H9 (cell line): ENCODE results near the gene AATF. TPM values are rescaled to one million over a fixed set of nuclear protein-coding genes. Genes with fewer than 3 reads are reported as not detected.

Source experiments
- DNase-seq: peaks from one replicate; pipeline ENCODE4 v3.0.0-alpha.2; 2017
- H2AFZ ChIP-seq: one replicate; pipeline ENCODE4 v1.6.1; 2013; ENCODE audit warnings: mild to moderate bottlenecking, low read length, control low read depth, moderate library complexity
- H2AK5ac ChIP-seq: 2 replicates; pipeline ENCODE4 v1.6.1; 2013; ENCODE audit warnings: low read length, control low read depth, mixed read lengths; ENCODE audit not compliant: insufficient read length
- H2BK120ac ChIP-seq: one replicate; pipeline ENCODE4 v1.6.1; 2013; ENCODE audit warnings: low read depth, mild to moderate bottlenecking, low read length, control low read depth, inconsistent platforms; ENCODE audit not compliant: poor library complexity, severe bottlenecking
- H2BK12ac ChIP-seq: 2 replicates; pipeline ENCODE4 v1.6.1; 2013; ENCODE audit warnings: low read length, control low read depth, mixed read lengths, low read depth; ENCODE audit not compliant: insufficient read length
- H2BK15ac ChIP-seq: 2 replicates; pipeline ENCODE4 v1.6.1; 2013; ENCODE audit warnings: low read depth, low read length, control low read depth
- H2BK20ac ChIP-seq: one replicate; pipeline ENCODE4 v1.6.1; 2013; ENCODE audit warnings: low read depth, mild to moderate bottlenecking, low read length, control low read depth, inconsistent platforms; ENCODE audit not compliant: poor library complexity, severe bottlenecking
- H2BK5ac ChIP-seq: 2 replicates; pipeline ENCODE4 v1.6.1; 2013; ENCODE audit warnings: low read length, control low read depth, mixed read lengths; ENCODE audit not compliant: insufficient read length
- H3K14ac ChIP-seq: 2 replicates; pipeline ENCODE4 v1.6.1; 2013; ENCODE audit warnings: low read length, control low read depth; ENCODE audit not compliant: insufficient read depth
- H3K18ac ChIP-seq: 2 replicates; pipeline ENCODE4 v1.6.1; 2013; ENCODE audit warnings: low read depth, mild to moderate bottlenecking, mixed read lengths, low read length, control low read depth; ENCODE audit not compliant: insufficient read length
- H3K23ac ChIP-seq: 2 replicates; pipeline ENCODE4 v1.6.1; 2013; ENCODE audit warnings: low read length, control low read depth, mixed read lengths, low read depth; ENCODE audit not compliant: insufficient read length
- H3K23me2 ChIP-seq: 2 replicates; pipeline ENCODE4 v1.6.1; 2013; ENCODE audit warnings: low read depth, mild to moderate bottlenecking, mixed read lengths, low read length, control low read depth; ENCODE audit not compliant: insufficient read length, poor library complexity, severe bottlenecking
- H3K27ac ChIP-seq: 2 replicates; pipeline ENCODE4 v1.5.1; 2013; ENCODE audit warnings: low read length, control low read depth, mixed read lengths, low read depth; ENCODE audit not compliant: insufficient read length
- H3K27me3 ChIP-seq: 2 replicates; pipeline ENCODE4 v1.6.1; 2013; ENCODE audit warnings: low read length, control low read depth, inconsistent platforms; ENCODE audit not compliant: insufficient read depth
- H3K4ac ChIP-seq: 2 replicates; pipeline ENCODE4 v1.6.1; 2013; ENCODE audit warnings: low read depth, mild to moderate bottlenecking, control low read depth, inconsistent platforms, low read length, moderate library complexity
- H3K4me1 ChIP-seq: 2 replicates; pipeline ENCODE4 v1.6.1; 2013; ENCODE audit warnings: low read length, control low read depth, inconsistent platforms; ENCODE audit not compliant: insufficient read depth
- H3K4me2 ChIP-seq: 2 replicates; pipeline ENCODE4 v1.6.1; 2013; ENCODE audit warnings: low read length, control low read depth, mixed read lengths; ENCODE audit not compliant: insufficient read length, insufficient read depth
- H3K56ac ChIP-seq: 2 replicates; pipeline ENCODE4 v1.6.1; 2013; ENCODE audit warnings: low read depth, mild to moderate bottlenecking, mixed read lengths, low read length, control low read depth; ENCODE audit not compliant: insufficient read length
- H3K79me1 ChIP-seq: 2 replicates; pipeline ENCODE4 v1.6.1; 2013; ENCODE audit warnings: low read depth, mild to moderate bottlenecking, moderate library complexity, low read length, control low read depth, inconsistent platforms; ENCODE audit not compliant: insufficient read depth, poor library complexity, severe bottlenecking
- H3K79me2 ChIP-seq: 2 replicates; pipeline ENCODE4 v1.6.1; 2013; ENCODE audit warnings: low read length, control low read depth, inconsistent platforms; ENCODE audit not compliant: insufficient read depth
- H3K9ac ChIP-seq: 2 replicates; pipeline ENCODE4 v1.6.1; 2013; ENCODE audit warnings: low read length, control low read depth, mixed read lengths; ENCODE audit not compliant: insufficient read length; ENCODE audit errors: extremely low read depth
- H3K9me3 ChIP-seq: one replicate; pipeline ENCODE4 v1.6.1; 2013; ENCODE audit warnings: low read depth, low read length, inconsistent platforms; ENCODE audit not compliant: control insufficient read depth
- H3T11ph ChIP-seq: one replicate; pipeline ENCODE4 v1.6.1; 2013; ENCODE audit warnings: mild to moderate bottlenecking, low read length, control low read depth, inconsistent platforms
- H4K20me1 ChIP-seq: one replicate; pipeline ENCODE4 v1.6.1; 2013; ENCODE audit not compliant: control insufficient read depth, insufficient read length, insufficient read depth
- H4K5ac ChIP-seq: 2 replicates; pipeline ENCODE4 v1.6.1; 2013; ENCODE audit warnings: low read depth, mild to moderate bottlenecking, mixed read lengths, low read length, control low read depth; ENCODE audit not compliant: insufficient read length
- H4K8ac ChIP-seq: replicated peaks from 2 replicates; pipeline ENCODE4 v1.6.1; 2013; ENCODE audit warnings: low read length, control low read depth, mixed read lengths, low read depth; ENCODE audit not compliant: insufficient read length
- H4K91ac ChIP-seq: 2 replicates; pipeline ENCODE4 v1.6.1; 2013; ENCODE audit warnings: low read depth, mild to moderate bottlenecking, moderate library complexity, mixed read lengths, low read length, control low read depth; ENCODE audit not compliant: insufficient read length
- H3K27ac Mint-ChIP-seq, 3 experiments: 2 replicates in 2 of 3; 3 replicates in 1 of 3; pipeline ENCODE4 v1.8.0; 2020 to 2021; ENCODE audit warnings: mixed read lengths in 3 of 3, mild to moderate bottlenecking in 1 of 3, moderate library complexity in 1 of 3
- H3K27me3 Mint-ChIP-seq: 2 replicates; pipeline ENCODE4 v1.8.0; 2021; ENCODE audit warnings: low read depth, mild to moderate bottlenecking, moderate library complexity, mixed read lengths
- H3K36me3 Mint-ChIP-seq, 3 experiments: 2 replicates in 2 of 3; 3 replicates in 1 of 3; pipeline ENCODE4 v1.8.0; 2020 to 2021; ENCODE audit warnings: low read depth in 3 of 3, mixed read lengths in 3 of 3; ENCODE audit not compliant: insufficient read depth in 1 of 3
- H3K4me1 Mint-ChIP-seq, 2 experiments: 2 replicates each; pipeline ENCODE4 v1.8.0; 2020; ENCODE audit warnings: mixed read lengths in 2 of 2
- H3K4me3 Mint-ChIP-seq, 2 experiments: 2 replicates in 1 of 2; 3 replicates in 1 of 2; pipeline ENCODE4 v1.8.0; 2020 to 2021; ENCODE audit warnings: mild to moderate bottlenecking in 2 of 2, mixed read lengths in 2 of 2, moderate library complexity in 1 of 2
- H3K9me3 Mint-ChIP-seq, 2 experiments: 2 replicates in 1 of 2; 3 replicates in 1 of 2; pipeline ENCODE4 v1.8.0; 2020; ENCODE audit warnings: mild to moderate bottlenecking in 2 of 2, mixed read lengths in 2 of 2, moderate library complexity in 1 of 2
- WGBS: extraction: QIAGEN DNeasy Blood & Tissue Kit; methylation state at CpG from one replicate; pipeline ENCODE4 v1.1.7; 2013; ENCODE audit warnings: missing lambda C conversion rate, low lambda C conversion rate, mixed read lengths; ENCODE audit not compliant: insufficient read length; ENCODE audit errors: extremely low coverage; 5-methylcytosine and 5-hydroxymethylcytosine counted together
- total RNA-seq: library from RNA; stranded (reverse); gene quantifications from 2 replicates; pipeline ENCODE4 v1.2.1, GENCODE V29; 2021
- TF ChIP-seq, protein P1 (sequence below): fragments of 200-600 bp; sonication (generic); conservative IDR thresholded peaks from 3 replicates; pipeline ENCODE4 v1.8.0; 2021; ENCODE audit warnings: antibody characterized with exemption, mild to moderate bottlenecking

AATF gene
- total RNA-seq, 1 experiment from 2014 or later, result 69.6 TPM

DNA sequence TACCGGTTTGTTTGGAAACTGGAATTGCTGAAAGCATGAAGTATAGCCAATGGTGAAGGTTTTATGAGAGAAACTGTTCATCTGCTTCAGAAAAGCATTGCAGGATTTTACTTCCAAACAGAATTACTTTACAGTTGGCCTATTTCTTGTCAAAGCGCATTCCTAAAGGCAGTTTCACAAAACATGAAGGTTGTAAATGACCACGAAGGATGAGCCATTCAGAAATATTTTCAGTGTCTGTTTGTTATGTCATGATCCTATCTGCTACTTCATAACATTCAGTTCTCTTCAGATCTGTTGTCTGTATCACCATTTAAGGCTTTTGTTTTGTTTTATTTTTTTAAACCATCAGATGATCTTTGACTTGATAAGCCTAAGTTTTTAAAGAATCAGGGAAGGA, 45.7 kb downstream of the AATF start:
- no peak overlapping the region for H2AFZ ChIP-seq
- no peak overlapping the region for H3K56ac ChIP-seq
- no peak overlapping the region for H3K23ac ChIP-seq
- H2BK5ac ChIP-seq, result no peak overlapping the region
- no peak overlapping the region for H2BK15ac ChIP-seq
- Mint-ChIP-seq H3K9me3 (peaks cover 0 to 2% of the 10 kb centered on the region in 2 experiments; a peak in 2 of 5 replicates), H3K4me3 (no peak overlapping the region), H3K36me3 (peaks cover 45 to 64% (median 62%) of the 10 kb centered on the region in 3 experiments), H3K27me3 (no peaks in the 10 kb centered on the region), H3K4me1 (no peaks in the 10 kb centered on the region), H3K27ac (0 out of 7 replicates have a peak overlapping the region, but pooled peaks of 1 of the 3 experiments have one; percentile 22)
- H2BK12ac ChIP-seq, result no peak overlapping the region
- no peaks in the 10 kb centered on the region for H3K79me2 ChIP-seq
- no peak overlapping the region for H2BK120ac ChIP-seq
- no peaks in the 10 kb centered on the region for H3K4me1 ChIP-seq
- H3T11ph ChIP-seq, result no peak overlapping the region
- H3K23me2 ChIP-seq, result no peaks in the 10 kb centered on the region
- no peak overlapping the region for H3K9ac ChIP-seq
- no peaks in the 10 kb centered on the region for H3K9me3 ChIP-seq
- no peaks in the 10 kb centered on the region for H4K20me1 ChIP-seq
- no peak overlapping the region for H3K27ac ChIP-seq
- H3K27me3 ChIP-seq, result no peaks in the 10 kb centered on the region
- no peak overlapping the region for H4K8ac ChIP-seq
- H2AK5ac ChIP-seq, result no peak overlapping the region
- H4K91ac ChIP-seq, result no peak overlapping the region
- DNase-seq, result no peak
- H3K79me1 ChIP-seq, result no peaks in the 10 kb centered on the region
- WGBS, result no CpG with 5 or more reads among the region's 3 CpGs
- no peak overlapping the region for H3K4me2 ChIP-seq
- no peak overlapping the region for H2BK20ac ChIP-seq
- no peak overlapping the region for H3K14ac ChIP-seq
- no peak overlapping the region for H3K18ac ChIP-seq
- no peak overlapping the region for H4K5ac ChIP-seq
- TF ChIP-seq, protein P1, sequence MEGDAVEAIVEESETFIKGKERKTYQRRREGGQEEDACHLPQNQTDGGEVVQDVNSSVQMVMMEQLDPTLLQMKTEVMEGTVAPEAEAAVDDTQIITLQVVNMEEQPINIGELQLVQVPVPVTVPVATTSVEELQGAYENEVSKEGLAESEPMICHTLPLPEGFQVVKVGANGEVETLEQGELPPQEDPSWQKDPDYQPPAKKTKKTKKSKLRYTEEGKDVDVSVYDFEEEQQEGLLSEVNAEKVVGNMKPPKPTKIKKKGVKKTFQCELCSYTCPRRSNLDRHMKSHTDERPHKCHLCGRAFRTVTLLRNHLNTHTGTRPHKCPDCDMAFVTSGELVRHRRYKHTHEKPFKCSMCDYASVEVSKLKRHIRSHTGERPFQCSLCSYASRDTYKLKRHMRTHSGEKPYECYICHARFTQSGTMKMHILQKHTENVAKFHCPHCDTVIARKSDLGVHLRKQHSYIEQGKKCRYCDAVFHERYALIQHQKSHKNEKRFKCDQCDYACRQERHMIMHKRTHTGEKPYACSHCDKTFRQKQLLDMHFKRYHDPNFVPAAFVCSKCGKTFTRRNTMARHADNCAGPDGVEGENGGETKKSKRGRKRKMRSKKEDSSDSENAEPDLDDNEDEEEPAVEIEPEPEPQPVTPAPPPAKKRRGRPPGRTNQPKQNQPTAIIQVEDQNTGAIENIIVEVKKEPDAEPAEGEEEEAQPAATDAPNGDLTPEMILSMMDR, result no peak
- no peak overlapping the region for H3K4ac ChIP-seq
